BJ (cell line): ENCODE results near the gene KDM2A. TPM values are rescaled to one million over a fixed set of nuclear protein-coding genes. Genes with fewer than 3 reads are reported as not detected.
A peak's percentile ranks its signal among the peaks of the same experiment; 100 is the strongest.

ENCODE experiments used
- CTCF ChIA-PET: fragments of 350-600 bp; formaldehyde crosslinking; extraction: SDS; loops from one replicate; lab custom pipeline; 2021; ENCODE audit warnings: antibody characterized with exemption, inconsistent platforms; lab: Yijun Ruan, JAX
- POLR2A ChIA-PET: fragments of 300-600 bp; sonication (Branson Sonifier 250); formaldehyde crosslinking; extraction: SDS; loops from one replicate; lab custom pipeline; 2021; ENCODE audit warnings: antibody characterized with exemption; lab: Charles Lee
- DNase-seq: peaks from one replicate; pipeline ENCODE4 v3.0.0-alpha.2; 2011; ENCODE audit warnings: low read depth
- H3K27me3 ChIP-seq: 2 replicates; pipeline ENCODE4 v1.6.0; 2011; ENCODE audit warnings: low read length; ENCODE audit not compliant: control insufficient read depth, insufficient read depth
- H3K36me3 ChIP-seq: 2 replicates; pipeline ENCODE4 v1.5.1; 2011; ENCODE audit warnings: low read length; ENCODE audit not compliant: control insufficient read depth, insufficient read depth
- H3K4me3 ChIP-seq: 2 replicates; pipeline ENCODE4 v1.5.1; 2011; ENCODE audit warnings: low read depth, mild to moderate bottlenecking, control low read depth, low read length
- polyA plus RNA-seq: library from polyadenylated mRNA; depleted of rRNA; stranded (reverse); fragments of >200 nt; gene quantifications from 2 replicates; pipeline ENCODE4 v1.2.3, GENCODE V29; 2011
- TF ChIP-seq, protein P1 (sequence below): IDR thresholded peaks from 2 replicates; pipeline ENCODE4 v1.5.1; 2011; ENCODE audit warnings: low read depth, mild to moderate bottlenecking, control low read depth, inconsistent platforms, low read length, moderate library complexity; ENCODE audit not compliant: insufficient read depth

KDM2A gene
- polyA plus RNA-seq, 1 experiment, result 63.5 TPM

DNA sequence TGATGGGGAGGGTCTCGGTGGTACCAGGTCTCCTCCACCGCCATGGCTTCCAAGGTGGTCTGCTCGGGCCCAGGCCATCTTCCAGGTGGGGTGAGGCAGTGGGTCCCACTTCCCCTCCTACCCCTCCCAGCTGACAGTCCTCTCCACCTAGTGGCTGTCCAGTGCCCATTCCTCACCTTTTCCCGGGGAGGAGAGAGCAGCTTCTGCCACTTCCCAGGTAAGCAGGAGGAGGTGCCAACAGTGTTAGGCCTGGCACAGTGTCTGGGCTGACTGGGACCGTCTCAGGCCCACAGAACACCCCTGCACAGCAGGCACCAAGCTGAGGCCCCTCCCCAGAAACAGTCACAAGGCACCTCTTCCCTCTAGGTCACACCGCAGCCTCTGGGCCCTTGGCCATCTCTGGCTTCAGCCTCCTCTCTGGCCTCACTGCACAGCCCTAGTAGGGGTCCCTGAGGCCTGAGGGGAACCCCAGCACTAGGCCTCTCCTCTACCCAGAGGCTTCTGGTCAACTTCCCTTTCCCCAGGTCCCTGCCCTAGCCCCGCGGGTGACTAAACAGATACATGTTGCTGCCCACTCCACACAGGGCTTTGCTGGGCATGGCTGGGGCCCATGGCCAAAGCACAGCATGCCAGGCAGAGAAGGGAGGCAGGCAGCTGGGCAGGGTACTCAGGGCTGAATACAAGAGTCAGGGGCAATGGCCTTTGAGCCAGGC lies 167.7 kb downstream of the KDM2A start:
- no peak for DNase-seq
- peaks cover 39% of the 10 kb centered on the region for H3K36me3 ChIP-seq
- CTCF ChIA-PET, result interaction anchor here (0.9 to 1.5 kb wide), 2 partner anchors 14 to 27 kb away, joined by 3 read pairs; no protein-coding TSS in a partner anchor
- H3K4me3 ChIP-seq, result no peak overlapping the region
- POLR2A ChIA-PET, result no interaction called here
- no peaks in the 10 kb centered on the region for H3K27me3 ChIP-seq
- TF ChIP-seq, protein P1, sequence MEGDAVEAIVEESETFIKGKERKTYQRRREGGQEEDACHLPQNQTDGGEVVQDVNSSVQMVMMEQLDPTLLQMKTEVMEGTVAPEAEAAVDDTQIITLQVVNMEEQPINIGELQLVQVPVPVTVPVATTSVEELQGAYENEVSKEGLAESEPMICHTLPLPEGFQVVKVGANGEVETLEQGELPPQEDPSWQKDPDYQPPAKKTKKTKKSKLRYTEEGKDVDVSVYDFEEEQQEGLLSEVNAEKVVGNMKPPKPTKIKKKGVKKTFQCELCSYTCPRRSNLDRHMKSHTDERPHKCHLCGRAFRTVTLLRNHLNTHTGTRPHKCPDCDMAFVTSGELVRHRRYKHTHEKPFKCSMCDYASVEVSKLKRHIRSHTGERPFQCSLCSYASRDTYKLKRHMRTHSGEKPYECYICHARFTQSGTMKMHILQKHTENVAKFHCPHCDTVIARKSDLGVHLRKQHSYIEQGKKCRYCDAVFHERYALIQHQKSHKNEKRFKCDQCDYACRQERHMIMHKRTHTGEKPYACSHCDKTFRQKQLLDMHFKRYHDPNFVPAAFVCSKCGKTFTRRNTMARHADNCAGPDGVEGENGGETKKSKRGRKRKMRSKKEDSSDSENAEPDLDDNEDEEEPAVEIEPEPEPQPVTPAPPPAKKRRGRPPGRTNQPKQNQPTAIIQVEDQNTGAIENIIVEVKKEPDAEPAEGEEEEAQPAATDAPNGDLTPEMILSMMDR, result no peak

DNA sequence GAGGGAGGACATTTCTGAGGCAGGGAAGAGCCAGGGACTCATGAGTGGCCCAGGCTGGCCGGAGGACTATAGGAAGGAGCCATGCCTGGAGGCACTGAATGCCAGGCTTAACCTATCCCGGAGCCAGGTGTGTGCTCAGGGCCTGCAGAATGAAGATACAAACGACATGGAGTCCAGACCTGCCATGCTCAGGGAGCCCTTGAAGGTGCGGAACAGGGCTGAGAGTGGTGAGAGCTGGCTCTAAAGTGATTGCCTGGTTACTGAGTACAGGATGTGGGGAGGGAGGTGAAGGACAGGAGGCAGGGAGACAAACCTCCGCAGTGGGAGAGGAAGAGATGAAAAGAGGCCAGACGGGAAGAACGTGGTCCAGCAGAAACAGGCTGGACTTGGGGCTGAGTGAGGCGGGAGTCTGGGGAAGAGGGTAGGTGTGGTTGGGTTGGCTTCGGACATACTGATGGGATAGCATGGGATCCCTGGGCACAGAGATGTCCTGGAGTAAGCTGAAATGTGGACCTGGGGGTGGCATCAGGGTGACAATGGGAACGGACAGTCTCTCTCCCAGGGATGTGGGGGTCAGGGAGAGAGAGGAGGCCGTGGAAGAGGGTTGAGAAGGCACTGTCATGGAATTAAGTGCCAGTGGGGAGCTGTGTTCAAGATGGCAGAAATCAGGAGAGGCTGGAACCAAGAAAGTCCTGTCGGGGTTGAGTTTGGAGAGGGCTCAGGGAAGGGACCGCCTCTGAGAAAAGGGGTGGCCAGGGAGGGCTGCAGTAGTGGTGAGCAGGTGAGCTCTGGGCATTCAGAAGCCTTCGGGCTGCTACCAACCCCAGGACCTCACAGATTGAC lies 168.5 kb downstream of the KDM2A start:
- peaks cover 38% of the 10 kb centered on the region for H3K36me3 ChIP-seq
- no peaks in the 10 kb centered on the region for H3K27me3 ChIP-seq
- no peak for DNase-seq
- H3K4me3 ChIP-seq, result peak overlapping the region; percentile 94; the same call in 1 of the 2 replicates
- ChIA-PET POLR2A (no interaction called here), CTCF (interaction anchor here (0.7 to 3.3 kb wide), 8 partner anchors 14 to 215 kb away, joined by 3 to 10 read pairs (median 4); no protein-coding TSS in a partner anchor)
- TF ChIP-seq, protein P1, result no peak

DNA sequence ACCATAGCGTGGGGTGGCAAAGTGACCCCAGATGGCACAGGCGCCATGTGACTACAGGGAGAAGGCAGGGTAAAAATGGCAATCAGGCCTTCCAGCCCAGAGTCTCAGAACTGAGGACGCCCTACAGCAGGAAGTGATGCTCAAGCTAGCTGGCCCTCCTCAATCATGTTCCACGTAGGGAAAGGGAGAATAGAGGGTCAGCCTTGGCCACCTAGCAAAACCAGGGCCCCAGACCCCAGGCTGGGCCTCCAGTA lies 169.1 kb downstream of the KDM2A start:
- DNase-seq, result no peak
- ChIA-PET POLR2A (interaction anchor here (0.5 kb wide), 1 partner anchor 18 kb away, joined by 4 read pairs; no protein-coding TSS in a partner anchor), CTCF (interaction anchor here (0.7 to 3.3 kb wide), 7 partner anchors 19 to 216 kb away, joined by 3 to 10 read pairs (median 4); no protein-coding TSS in a partner anchor)
- Histone ChIP-seq H3K36me3 (peaks cover 33% of the 10 kb centered on the region), H3K4me3 (peak overlapping the region; percentile 94), H3K27me3 (no peaks in the 10 kb centered on the region)
- TF ChIP-seq, protein P1, result no peak

DNA sequence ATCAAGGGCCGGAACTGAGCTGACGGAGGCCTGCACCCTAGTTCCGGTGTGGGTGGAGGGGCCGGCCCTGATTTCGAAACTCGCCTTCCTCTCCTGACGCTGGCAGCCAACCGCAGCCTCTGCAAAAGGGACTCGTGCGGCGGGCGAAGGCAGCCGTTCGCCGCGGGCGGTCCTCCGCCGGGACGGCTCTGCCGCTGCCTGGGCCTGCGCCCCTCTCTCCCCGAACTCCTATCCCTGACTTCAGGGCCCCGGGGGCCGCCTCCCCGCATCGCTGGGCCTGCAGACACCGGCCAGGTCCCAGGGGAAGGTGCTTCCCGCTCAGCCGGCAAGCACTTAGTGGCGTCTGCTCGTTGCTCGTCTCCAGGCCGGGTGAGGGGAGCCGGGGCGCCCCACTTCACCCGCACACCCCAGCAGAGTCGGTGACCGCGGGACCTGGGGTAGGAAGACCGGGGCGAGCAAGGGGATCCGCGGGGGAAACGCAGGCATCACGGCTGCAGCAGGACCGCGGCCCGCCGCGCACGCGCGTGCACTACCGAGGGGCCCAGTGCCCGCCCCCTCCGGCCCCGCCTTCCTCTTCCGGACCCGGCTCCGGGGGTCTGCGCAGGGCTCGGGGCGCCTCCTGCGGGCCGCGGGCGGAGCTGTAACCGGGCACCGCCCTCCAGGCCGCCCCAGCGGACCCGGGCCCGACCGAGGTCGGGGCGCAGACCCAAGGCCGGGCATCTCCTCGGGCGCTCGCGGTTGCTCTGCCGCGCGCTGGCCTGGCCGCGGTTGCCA lies 169.6 kb downstream of the KDM2A start:
- Histone ChIP-seq H3K27me3 (no peaks in the 10 kb centered on the region), H3K36me3 (peaks cover 30% of the 10 kb centered on the region), H3K4me3 (peak overlapping the region; percentile 94)
- POLR2A ChIA-PET, result interaction anchor here (0.5 to 1.1 kb wide), 3 partner anchors 14 to 81 kb away, joined by 4 to 11 read pairs (median 4); partner anchors contain the start of gene SSH3
- no peak for DNase-seq
- CTCF ChIA-PET, result interaction anchor here (0.7 to 3.3 kb wide), 11 partner anchors 11 to 216 kb away, joined by 3 to 12 read pairs (median 4); partner anchors contain the start of gene SSH3
- TF ChIP-seq, protein P1, result no peak
